Body of pancreas (tissue), 4 donors: Measurements from ENCODE around the gene MXI1. TPM values are rescaled to one million over a fixed set of nuclear protein-coding genes. Genes with fewer than 3 reads are reported as not detected.

Experiments used
- ATAC-seq: fragments of 150-250 bp; one replicate; pipeline ENCODE4 v1.9.1; 2016
- DNase-seq, 4 donors: peaks; one replicate each; pipeline ENCODE4 v3.0.0-alpha.2; 2019
- H3K27ac ChIP-seq, 4 donors: fragments of 200-600 bp; sonication (generic); 1 replicate in 3 of 4; 2 replicates in 1 of 4; pipeline versions ENCODE4 v1.5.1 to v1.6.1; 2016 to 2019; ENCODE audit warnings: mild to moderate bottlenecking in 1 of 4, mixed read lengths in 1 of 4, moderate library complexity in 1 of 4
- H3K27me3 ChIP-seq, 2 donors: fragments of 200-600 bp; sonication (generic); one replicate each; pipeline ENCODE4 v1.6.0; 2016; ENCODE audit warnings: mild to moderate bottlenecking in 1 of 2
- H3K36me3 ChIP-seq, 2 donors: fragments of 200-600 bp; sonication (generic); replicated peaks in 1 of 2; 2 replicates each; pipeline ENCODE4 v1.5.1; 2016; ENCODE audit warnings: low read depth in 2 of 2; ENCODE audit not compliant: insufficient read depth in 1 of 2
- H3K4me1 ChIP-seq: fragments of 200-600 bp; sonication (generic); one replicate; pipeline ENCODE4 v1.6.0; 2016
- H3K4me3 ChIP-seq, 2 donors: fragments of 200-600 bp; sonication (generic); 1 replicate in 1 of 2; 2 replicates in 1 of 2; pipeline ENCODE4 v1.5.1; 2016 to 2019
- H3K9me3 ChIP-seq, 3 donors: fragments of 200-600 bp; sonication (generic); 1 replicate in 2 of 3; 2 replicates in 1 of 3; pipeline ENCODE4 v1.5.1; 2016
- POLR2A ChIP-seq, 3 donors: fragments of 450-650 bp; IDR thresholded peaks; one replicate each; pipeline ENCODE4 v1.6.1; 2016; ENCODE audit warnings: antibody characterized with exemption in 3 of 3, mild to moderate bottlenecking in 2 of 3
- WGBS, 2 donors: methylation state at CpG; one replicate each; pipeline ENCODE4 v1.1.5; 2017; 5-methylcytosine and 5-hydroxymethylcytosine counted together
- intact Hi-C: fragments of 100-400 bp; cut with DNase I; formaldehyde crosslinking; loops from one replicate; pipeline ENCODE4 v1.15.1; 2023
- total RNA-seq, 2 donors: library from RNA; depleted of rRNA; stranded (reverse); fragments of >200 nt; gene quantifications; one replicate each; pipeline ENCODE4 v1.1.0, GENCODE V29; 2016
- TF ChIP-seq, protein P1 (sequence below), 7 experiments: fragments of 450-650 bp in 4 of 7; fragments of 200-600 bp in 3 of 7; sonication (generic) in 3 of 7; IDR thresholded peaks; one replicate each; pipeline ENCODE4 v1.5.1; 2016 to 2019; ENCODE audit warnings: antibody characterized with exemption in 7 of 7

Gene MXI1
- total RNA-seq, 2 donors from 2014 or later, result 14.8 to 24.1 TPM

DNA sequence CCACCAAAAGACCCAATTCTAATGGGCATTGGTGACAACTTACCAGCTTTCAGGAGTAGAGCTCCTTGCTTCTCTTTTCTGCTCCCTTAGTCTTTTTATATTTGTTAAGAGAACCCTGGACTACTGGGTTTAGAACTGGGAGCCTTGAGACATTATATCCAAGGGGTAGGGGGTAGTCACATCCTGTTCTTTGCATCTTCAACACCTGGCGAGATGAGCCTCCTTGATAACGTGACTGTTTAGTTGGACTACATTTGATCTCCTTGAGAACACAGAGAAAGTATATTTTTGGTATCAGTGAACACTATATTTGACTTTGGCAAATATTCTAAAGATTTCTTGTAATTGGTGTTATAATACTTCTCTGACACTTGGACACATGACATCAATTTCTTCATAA lies 106.3 kb downstream of the MXI1 start:
- WGBS, 2 donors, result 46 to 47% methylated on average over 2 of the region's 2 CpGs
- Histone ChIP-seq H3K27ac (no peak overlapping the region), H3K27me3 (no peaks in the 10 kb centered on the region), H3K4me1 (no peaks in the 10 kb centered on the region), H3K4me3 (no peak overlapping the region), H3K9me3 (no peaks in the 10 kb centered on the region), H3K36me3 (no peaks in the 10 kb centered on the region)
- TF ChIP-seq POLR2A (IDR thresholded peaks at IDR 0.05), result no peak
- TF ChIP-seq, protein P1, sequence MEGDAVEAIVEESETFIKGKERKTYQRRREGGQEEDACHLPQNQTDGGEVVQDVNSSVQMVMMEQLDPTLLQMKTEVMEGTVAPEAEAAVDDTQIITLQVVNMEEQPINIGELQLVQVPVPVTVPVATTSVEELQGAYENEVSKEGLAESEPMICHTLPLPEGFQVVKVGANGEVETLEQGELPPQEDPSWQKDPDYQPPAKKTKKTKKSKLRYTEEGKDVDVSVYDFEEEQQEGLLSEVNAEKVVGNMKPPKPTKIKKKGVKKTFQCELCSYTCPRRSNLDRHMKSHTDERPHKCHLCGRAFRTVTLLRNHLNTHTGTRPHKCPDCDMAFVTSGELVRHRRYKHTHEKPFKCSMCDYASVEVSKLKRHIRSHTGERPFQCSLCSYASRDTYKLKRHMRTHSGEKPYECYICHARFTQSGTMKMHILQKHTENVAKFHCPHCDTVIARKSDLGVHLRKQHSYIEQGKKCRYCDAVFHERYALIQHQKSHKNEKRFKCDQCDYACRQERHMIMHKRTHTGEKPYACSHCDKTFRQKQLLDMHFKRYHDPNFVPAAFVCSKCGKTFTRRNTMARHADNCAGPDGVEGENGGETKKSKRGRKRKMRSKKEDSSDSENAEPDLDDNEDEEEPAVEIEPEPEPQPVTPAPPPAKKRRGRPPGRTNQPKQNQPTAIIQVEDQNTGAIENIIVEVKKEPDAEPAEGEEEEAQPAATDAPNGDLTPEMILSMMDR (IDR thresholded peaks at IDR 0.05), result no peak
- DNase-seq (no peak), ATAC-seq (no peak)
- intact Hi-C loops, result no loop called here

DNA sequence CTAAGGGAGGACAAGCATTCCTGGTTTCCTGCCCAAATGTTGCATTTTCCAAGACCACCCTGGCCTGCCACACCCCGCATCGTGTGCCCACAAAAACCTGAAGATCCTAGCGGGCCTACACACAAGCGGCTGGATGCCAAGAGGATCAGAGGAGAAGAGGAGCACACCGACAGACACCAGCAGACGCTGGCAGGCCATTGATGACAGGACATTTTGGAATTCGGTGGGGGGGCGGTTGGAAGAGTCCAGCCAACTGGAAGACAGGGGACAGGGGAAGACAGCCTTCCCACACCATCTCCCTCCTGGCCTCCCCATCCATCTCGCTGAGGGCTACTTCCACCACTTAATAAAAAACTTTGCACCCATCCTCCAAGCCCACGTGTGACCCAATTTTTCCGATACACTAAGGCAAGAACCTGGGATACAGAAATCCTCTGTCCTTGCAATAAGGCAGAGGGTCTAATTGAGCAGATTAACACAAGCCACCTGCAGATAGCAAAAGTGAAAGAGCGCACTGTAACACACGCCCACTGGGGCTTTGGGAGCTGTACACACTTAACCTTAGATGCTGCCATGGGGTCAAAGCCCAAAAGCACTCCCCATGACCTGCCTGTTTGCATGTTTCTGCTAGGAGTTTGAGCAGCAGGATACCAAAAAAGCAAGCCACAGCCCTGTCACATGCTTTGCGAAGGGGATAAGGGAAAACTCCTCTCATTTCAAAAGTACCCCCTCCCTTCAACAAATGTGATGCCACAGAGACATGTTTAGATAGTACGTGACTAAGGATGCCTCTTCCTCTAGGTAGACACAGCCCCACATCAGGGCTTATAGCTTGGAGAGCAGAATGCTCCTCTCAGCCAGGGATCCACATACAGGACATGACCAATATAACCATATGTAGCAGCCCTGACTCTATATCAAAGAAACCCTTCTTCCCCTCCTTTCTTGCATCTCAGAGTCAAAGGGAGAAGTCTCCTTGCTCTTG lies 110.8 kb downstream of the MXI1 start:
- 79 to 82% methylated on average over 13 to 15 of the region's 15 CpGs for WGBS, 2 donors

DNA sequence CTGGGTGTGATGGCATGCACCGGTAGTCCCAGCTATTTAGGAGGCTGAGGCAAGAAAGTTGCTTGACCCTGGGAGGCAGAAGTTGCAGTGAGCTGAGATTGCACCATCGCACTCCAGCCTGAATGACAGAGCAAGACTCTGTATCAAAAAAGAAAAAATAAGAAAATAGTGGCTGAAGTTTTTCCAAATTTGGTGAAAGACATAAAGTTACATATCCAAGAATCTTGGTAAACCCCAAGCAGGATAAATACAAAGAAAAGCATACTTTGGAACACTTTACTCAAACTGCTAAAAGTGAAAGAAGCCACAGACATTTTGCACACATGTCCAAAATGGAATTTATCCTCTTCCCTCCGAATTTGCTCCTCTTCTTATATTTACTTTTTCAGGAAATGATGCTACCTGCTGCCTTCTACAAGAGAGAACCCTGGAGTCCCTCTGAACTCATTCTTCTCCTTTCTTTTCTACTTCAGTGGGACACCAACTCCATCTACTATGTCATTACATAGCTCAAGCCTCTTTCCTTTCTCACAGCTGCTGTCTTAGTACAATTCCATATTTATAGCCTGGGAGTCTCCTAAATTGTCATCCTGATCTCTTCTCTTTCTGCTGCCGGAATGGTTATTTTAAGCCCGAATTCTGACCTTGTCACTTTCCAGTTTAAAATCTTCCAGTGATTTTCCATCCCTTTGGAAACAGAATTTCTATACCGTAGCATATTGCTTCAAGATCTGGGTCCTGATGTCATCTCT lies 114.6 kb downstream of the MXI1 start:
- no peaks in the 10 kb centered on the region for H3K27me3 ChIP-seq
- H3K9me3 ChIP-seq, result no peaks in the 10 kb centered on the region
- DNase-seq (no peak), ATAC-seq (no peak)
- no peaks in the 10 kb centered on the region for H3K36me3 ChIP-seq
- no peak overlapping the region for H3K27ac ChIP-seq
- 77 to 82% methylated on average over 6 of the region's 6 CpGs for WGBS, 2 donors
- intact Hi-C loops, result no loop called here
- no peaks in the 10 kb centered on the region for H3K4me1 ChIP-seq
- H3K4me3 ChIP-seq, result no peak overlapping the region
- no peak for TF ChIP-seq POLR2A (IDR thresholded peaks at IDR 0.05)
- TF ChIP-seq, protein P1 (IDR thresholded peaks at IDR 0.05), result no peak

More for the DNA sequence above, 110.8 kb downstream of the MXI1 start:
- H3K4me1 ChIP-seq, result no peaks in the 10 kb centered on the region
- H3K9me3 ChIP-seq, result no peaks in the 10 kb centered on the region
- TF ChIP-seq, protein P1 (IDR thresholded peaks at IDR 0.05), result no peak
- TF ChIP-seq POLR2A (IDR thresholded peaks at IDR 0.05), result no peak
- intact Hi-C loops, result loop anchor here (5.0 kb wide), 1 partner anchor 224 kb away; no protein-coding TSS in a partner anchor
- DNase-seq (no peak), ATAC-seq (no peak)
- no peaks in the 10 kb centered on the region for H3K27me3 ChIP-seq
- no peak overlapping the region for H3K4me3 ChIP-seq
- no peaks in the 10 kb centered on the region for H3K36me3 ChIP-seq
- H3K27ac ChIP-seq, result no peak overlapping the region

DNA sequence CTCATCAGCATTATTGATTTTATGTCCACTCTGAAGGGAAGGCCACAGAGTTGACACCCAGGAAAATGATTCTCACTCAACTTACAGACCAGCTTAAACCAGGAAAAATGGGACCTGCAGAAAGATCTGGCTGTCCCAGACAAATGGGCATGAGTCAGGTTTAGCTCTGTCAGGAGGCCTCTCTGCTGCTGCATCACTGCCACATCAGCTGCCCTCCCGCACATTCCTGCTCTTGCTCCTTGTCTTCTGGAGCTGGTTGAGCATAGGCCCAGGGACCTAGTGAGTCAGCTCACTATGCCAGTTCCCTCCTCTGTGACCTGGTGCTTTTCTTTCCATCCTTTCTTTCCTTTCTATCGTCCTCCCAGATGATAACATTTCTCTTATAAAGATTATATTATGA lies 116.1 kb downstream of the MXI1 start:
- DNase-seq, result no peak
- 64 to 68% methylated on average over 2 of the region's 2 CpGs for whole genome bisulfite sequencing, 2 donors
- intact Hi-C loops, result no loop called here
- TF ChIP-seq, protein P1 (IDR thresholded peaks at IDR 0.05), result no peak
- TF ChIP-seq POLR2A (IDR thresholded peaks at IDR 0.05), result no peak
- Histone ChIP-seq H3K27ac (no peak overlapping the region), H3K4me3 (no peak overlapping the region), H3K36me3 (no peaks in the 10 kb centered on the region), H3K27me3 (no peaks in the 10 kb centered on the region), H3K4me1 (no peaks in the 10 kb centered on the region), H3K9me3 (no peaks in the 10 kb centered on the region)
- ATAC-seq, result no peak
